HG03039 (cell line): ENCODE results near the gene FNTB.
"Not testable (repeated sequence)": the region's sequence is repeated elsewhere in the genome, so short reads cannot be mapped to it uniquely, and the experiment has no call there.

Experiments
- ATAC-seq: cut with Tn5 transposase; IDR thresholded peaks from one replicate; pipeline ENCODE4 v1.9.1; 2021; ENCODE audit warnings: mild to moderate bottlenecking, moderate library complexity; ENCODE audit not compliant: unreplicated experiment

The FNTB gene

DNA sequence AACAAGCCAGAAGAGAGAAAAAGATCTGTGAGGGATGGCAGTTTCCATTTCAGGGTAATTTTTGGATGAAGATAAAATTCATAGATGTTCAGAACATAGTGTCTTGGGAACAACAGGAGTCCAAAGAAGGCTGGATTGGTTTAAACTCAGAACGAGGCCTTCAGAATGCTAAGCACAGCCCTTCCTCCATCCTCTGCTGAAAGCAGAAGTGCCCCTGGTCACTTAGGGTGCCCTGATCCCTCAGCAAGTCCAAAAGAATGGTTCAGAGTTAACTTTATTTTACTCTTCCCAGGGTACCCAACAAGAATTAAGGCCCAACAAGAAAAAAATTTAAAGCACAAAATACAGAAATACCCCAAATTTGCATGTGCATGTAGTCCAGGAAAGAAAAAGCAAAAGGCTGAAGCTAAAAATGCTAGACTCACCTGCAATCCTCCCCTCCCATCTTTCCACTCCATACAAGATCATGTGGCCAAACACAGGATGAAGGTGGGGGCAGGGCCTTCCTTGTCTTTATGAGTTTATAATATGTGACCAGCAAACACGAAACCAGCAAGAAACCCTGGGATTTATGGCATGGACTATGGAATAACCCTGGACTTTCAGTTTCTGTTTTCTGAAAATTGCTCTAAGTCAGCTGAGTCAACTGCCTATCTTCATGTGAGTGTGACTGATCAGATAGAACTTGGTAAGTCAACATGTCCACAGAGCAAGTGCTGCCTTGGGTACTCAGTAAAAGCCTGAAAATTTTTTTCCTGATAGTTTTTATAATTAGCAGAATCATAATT is 94.5 kb downstream of the FNTB start:
- no peak for ATAC-seq

DNA sequence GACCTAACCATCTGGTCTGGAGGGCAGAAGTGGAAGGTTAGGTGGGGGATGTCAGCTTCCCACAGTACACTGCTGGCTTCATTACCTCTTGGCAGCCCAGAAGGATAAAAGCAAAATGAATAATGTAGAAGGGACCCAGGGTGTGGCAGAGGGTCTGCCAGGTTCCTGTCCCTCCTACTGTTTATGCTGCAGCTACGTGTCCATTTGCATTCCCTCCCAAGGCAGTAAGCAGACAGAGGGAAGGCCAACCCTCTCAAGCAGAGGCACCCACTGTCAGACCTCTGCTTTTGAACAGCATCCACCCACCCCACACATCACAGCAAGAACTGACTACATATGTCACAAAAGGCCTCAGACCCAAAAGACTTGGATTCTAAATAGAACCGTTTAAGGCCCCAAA is 96.2 kb downstream of the FNTB start:
- ATAC-seq = no peak

- ATAC-seq = no peak
Measured at GRCh38 chr14:65084554-65085505, 98.1 kb downstream of the FNTB start.

DNA sequence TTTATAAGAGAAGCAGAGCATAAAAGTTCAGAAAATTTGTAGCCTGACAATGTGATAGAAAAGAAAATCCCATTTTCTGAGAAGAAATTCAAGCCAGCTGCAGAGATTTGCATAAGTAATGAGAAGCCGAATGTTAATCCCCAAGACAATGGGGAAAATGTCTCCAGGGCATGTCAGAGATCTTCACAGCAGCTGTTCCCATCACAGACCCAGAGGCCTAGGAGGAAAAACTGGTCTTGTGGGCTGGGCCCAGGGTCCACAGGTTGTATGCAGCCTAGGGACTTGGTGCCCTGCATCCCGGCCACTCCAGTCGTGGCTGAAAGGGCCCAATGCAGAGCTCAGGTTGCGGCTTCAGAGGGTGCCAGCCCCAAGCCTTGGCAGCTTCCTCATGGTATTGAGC is 100.0 kb downstream of the FNTB start:
- ATAC-seq = not testable (repeated sequence)

- not testable (repeated sequence) for ATAC-seq
Measured at GRCh38 chr14:65087835-65088234, 101.1 kb downstream of the FNTB start.

DNA sequence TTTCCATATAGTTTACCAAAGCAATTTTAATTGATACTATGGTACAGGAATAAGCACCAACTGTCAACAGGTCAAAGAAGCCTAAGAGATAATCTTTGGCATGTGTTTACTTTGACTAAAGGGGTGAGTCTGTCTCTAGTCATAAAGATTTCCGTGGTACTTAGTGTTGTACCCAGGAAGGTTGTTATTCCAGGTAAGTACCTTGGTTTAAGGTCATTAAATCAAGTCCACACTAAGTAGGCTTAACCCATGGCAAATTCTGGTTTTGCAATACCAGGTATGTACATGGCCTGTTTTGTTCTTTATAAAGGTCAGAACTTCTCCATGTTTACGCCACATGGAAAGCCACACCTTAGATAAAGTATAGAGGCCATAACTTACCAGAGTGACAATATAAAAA is 105.7 kb downstream of the FNTB start:
- no peak for ATAC-seq

GRCh38 chr14:65095633-65096205 is 109.0 kb downstream of the FNTB start:
- ATAC-seq = no peak

DNA sequence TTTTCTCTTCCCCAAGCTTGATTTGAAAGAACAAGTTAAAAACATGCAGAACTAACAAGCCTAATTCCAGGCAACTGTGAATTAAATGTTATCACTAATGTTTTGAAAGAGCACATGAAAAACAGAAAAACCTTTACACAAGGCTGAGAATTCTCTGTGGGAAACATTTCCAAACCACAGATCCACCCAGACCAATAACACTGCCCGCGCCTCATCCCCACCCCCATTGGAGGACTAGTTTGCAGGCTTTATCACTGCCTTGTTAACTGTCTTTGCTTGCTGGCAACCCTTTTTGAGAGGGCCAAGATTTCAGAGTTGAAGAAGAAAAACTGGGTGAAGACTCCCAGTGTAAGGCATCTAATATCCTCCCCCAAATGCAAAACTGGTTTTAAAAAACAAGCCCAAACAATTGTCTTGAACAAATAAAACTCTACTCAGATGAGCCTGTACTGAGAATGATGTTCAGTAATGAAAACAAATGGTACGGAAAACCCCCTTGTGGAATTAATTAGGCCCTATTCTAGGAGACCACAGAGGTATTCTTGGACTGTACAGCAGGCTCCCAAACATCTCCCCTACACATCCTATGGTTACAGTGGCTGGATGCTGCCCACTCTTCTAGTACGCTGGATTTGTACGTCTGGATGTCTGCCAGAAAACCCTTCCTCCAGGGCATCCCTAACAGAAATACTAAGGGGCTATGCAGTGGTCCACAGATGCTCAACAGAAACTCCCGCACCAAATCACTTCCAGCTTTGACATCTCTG is 109.8 kb downstream of the FNTB start:
- no peak for ATAC-seq

- ATAC-seq = no peak
Measured at GRCh38 chr14:65098586-65098985, 111.9 kb downstream of the FNTB start.

- no peak for ATAC-seq
Measured at GRCh38 chr14:65100922-65101541, 114.3 kb downstream of the FNTB start.

- peak; percentile 7 for ATAC-seq
Measured at GRCh38 chr14:65101631-65102440, 115.1 kb downstream of the FNTB start.

DNA sequence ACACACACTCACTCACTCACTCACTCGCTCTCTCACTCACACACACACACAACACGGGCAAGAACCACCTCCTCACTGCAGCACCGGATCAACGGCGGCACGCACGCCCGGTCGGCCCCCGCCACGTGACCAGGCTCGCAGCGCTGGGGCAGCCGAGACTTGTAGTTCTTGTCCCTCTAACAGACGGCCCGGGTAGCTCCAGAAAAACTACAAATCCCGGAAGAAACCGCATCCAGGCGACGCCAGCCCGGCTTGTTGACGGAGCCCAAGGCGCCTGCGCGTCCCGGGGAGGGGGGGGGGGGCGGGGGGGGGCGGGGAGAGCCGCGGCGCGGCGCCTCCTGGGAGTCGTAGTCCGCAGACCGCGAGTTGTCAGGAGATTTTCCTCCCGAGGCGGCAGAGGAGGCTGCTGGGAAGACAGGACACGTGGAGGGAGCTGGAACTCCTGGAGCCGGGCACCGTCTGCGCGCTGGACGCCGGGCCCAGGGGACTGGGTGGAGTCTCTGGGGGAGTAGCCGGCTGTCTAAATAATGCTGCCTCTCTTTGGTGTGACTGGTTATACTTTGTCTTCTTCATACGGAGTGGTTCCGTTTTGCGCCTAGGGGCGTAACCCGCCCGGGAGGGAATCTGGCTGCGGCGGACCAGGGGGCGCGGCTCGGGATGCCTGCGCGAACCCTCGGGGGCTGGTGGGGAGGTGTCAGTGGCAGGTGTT is 115.9 kb downstream of the FNTB start, which contains the start of gene MAX:
MAX (minus strand) TSS at position 77 of the 709 bp plus-strand sequence. CDS start 178 bp downstream, outside the sequence.
- ATAC-seq = peak; percentile 83

- no peak for ATAC-seq
Measured at GRCh38 chr14:65103150-65103760, 116.6 kb downstream of the FNTB start.

DNA sequence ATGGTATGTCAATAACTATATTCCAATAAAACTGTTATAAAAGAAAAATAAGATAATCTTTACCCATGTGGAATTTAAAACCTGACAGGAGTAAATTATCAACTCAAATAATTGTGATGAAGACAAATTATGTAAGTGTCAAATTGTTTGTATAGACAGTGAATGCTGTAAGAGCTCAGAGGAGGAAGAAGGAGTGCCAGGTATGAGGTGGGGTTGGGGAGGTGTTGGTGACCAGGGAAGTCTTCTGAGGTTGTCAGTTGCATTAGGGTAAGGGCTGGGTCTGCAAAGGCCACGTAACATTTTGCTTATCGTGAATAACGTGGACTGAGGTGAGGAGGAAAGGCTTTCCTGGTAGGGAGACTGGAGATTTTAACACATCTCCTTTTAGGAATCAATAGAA is 118.1 kb downstream of the FNTB start:
- ATAC-seq = no peak

DNA sequence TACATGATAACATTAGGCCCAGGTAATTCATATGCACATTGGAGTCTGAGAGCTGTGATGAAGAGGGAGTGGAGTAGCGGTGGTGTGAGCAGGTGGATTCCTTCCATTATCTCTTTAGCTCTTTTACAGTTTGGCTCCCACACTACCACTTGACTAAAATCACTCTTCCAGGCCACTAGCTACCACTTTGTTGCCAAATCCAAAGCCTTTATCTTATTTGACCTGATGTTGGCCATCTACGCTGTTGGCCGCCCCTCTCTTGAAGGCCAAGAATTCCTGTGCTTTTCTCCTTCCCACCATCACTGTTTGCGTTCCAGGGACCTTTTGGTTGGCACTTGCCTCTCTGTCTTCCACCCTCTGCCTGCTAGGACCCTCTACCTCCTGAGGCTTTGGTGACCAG is 119.6 kb downstream of the FNTB start:
- no peak for ATAC-seq

DNA sequence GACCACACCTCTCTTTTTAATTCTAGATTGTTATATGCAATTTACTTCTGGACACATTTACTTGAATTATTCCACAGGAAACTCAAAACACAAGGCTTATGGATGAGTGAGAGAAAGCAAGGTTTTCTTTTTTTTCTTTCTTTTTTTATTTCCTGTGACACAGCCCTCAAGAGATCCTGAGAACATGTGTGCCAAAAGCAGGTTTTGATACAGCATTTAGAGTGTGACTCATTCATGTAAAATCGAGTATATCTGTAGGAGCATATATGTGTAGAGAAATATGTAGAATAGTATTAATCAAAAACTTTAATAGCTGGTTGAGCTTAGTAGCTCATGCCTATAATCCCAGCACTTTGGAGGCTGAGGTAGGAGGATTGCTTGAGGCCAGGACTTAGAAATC is 120.0 kb downstream of the FNTB start:
- ATAC-seq = no peak

GRCh38 chr14:65107200-65107599 is 120.5 kb downstream of the FNTB start:
- no peak for ATAC-seq

DNA sequence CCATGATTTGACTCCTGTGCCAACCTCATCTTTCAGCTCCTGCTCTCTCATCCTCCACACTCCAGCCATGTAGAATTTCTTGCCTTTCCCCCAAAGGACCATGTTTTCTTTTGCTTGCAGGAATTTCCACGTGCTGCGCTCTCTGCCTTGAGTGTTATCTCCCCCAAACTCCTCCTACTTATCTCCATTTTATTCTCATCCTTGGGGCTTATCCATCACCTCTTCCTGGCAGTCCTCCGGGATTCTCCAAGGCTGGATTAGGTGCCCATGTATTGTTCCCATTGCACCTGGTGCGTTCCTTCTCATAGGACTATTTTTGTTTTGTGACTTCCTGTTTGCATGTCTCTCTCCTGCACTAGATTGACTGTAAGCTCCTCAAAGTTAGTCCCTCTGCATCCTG is 122.7 kb downstream of the FNTB start:
- no peak for ATAC-seq
